Activated CD4-positive, alpha-beta T cell treated with anti-CD3 and anti-CD28 coated beads, Interleukin-2, amount 50 U/mL, for 16 hours (primary cell): ENCODE measurements around the gene TMEM144.

Experiments used
- DNase-seq: peaks from one replicate; pipeline ENCODE4 v3.0.0-alpha.2; 2020

Gene TMEM144

GRCh38 chr4:158209825-158210807 lies at the start of gene TMEM144:
Gene TMEM144, plus strand, starts transcription at chr4:158210486. Its CDS starts 2,182 bp downstream, at chr4:158212668.
- DNase-seq = peak; percentile 47

- no peak for DNase-seq
Measured at GRCh38 chr4:158161551-158162354, 48.5 kb upstream of the TMEM144 start.

- DNase-seq = no peak
Measured at GRCh38 chr4:158162631-158163030, 47.7 kb upstream of the TMEM144 start.

GRCh38 chr4:158163941-158164767 lies 46.1 kb upstream of the TMEM144 start:
- no peak for DNase-seq

GRCh38 chr4:158164768-158165213 lies 45.5 kb upstream of the TMEM144 start:
- DNase-seq = no peak

- DNase-seq = no peak
Measured at GRCh38 chr4:158166701-158167100, 43.6 kb upstream of the TMEM144 start.

GRCh38 chr4:158168606-158169005 lies 41.7 kb upstream of the TMEM144 start:
- DNase-seq = no peak

GRCh38 chr4:158169506-158169905 lies 40.8 kb upstream of the TMEM144 start:
- no peak for DNase-seq

GRCh38 chr4:158169931-158170690 lies 40.2 kb upstream of the TMEM144 start:
- DNase-seq = no peak

GRCh38 chr4:158170691-158171561 lies 39.4 kb upstream of the TMEM144 start:
- DNase-seq = peak; percentile 23

- peak; percentile 20 for DNase-seq
Measured at GRCh38 chr4:158172261-158173258, 37.7 kb upstream of the TMEM144 start, which contains the start of gene GASK1B. Gene GASK1B, minus strand, starts transcription at chr4:158173025. Its CDS starts 1,650 bp downstream, at chr4:158171375.

GRCh38 chr4:158176108-158176507 lies 34.2 kb upstream of the TMEM144 start:
- no peak for DNase-seq

GRCh38 chr4:158176776-158177175 lies 33.5 kb upstream of the TMEM144 start:
- DNase-seq = no peak

- DNase-seq = no peak
Measured at GRCh38 chr4:158179465-158179864, 30.8 kb upstream of the TMEM144 start.

- no peak for DNase-seq
Measured at GRCh38 chr4:158181906-158182305, 28.4 kb upstream of the TMEM144 start.

GRCh38 chr4:158182736-158183135 lies 27.6 kb upstream of the TMEM144 start:
- DNase-seq = no peak

- DNase-seq = no peak
Measured at GRCh38 chr4:158186815-158187214, 23.5 kb upstream of the TMEM144 start.

GRCh38 chr4:158189422-158189821 lies 20.9 kb upstream of the TMEM144 start:
- DNase-seq = no peak

GRCh38 chr4:158190718-158191117 lies 19.6 kb upstream of the TMEM144 start:
- no peak for DNase-seq
